ENCODE measurements around the gene PARP6. TPM values are rescaled to one million over a fixed set of nuclear protein-coding genes. Genes with fewer than 3 reads are reported as not detected.

The PARP6 gene
- total and polyA plus RNA-seq, 8 donors: 31.1 to 178 (median 44.0) TPM

GRCh38 chr15:72272997-72273352, 621 bp upstream of the PARP6 start:
- H3K27me3 ChIP-seq: no peaks in the 10 kb centered on the region
- H3K27ac ChIP-seq: peak overlapping the region; percentile 24 to 59 (median 46)
- WGBS, 2 donors: 41 to 48% methylated on average over 10 of the region's 10 CpGs
- no peaks in the 10 kb centered on the region for H3K9me3 ChIP-seq
- TF ChIP-seq CTCF (IDR thresholded peaks at IDR 0.05): peak in 1 of 4 donors; percentile 12
- no peak for FAIRE-seq
- peak overlapping the region; percentile 11 to 95 (median 75) for H3K4me3 ChIP-seq
- ATAC-seq: no peak
- H3K4me1 ChIP-seq: peaks cover 0 to 8% (median 5%) of the 10 kb centered on the region in 3 donors
- H3K36me3 ChIP-seq: no peaks in the 10 kb centered on the region
- intact Hi-C loops (cut with DNase I): no loop called here
- no peak for DNase-seq

DNA sequence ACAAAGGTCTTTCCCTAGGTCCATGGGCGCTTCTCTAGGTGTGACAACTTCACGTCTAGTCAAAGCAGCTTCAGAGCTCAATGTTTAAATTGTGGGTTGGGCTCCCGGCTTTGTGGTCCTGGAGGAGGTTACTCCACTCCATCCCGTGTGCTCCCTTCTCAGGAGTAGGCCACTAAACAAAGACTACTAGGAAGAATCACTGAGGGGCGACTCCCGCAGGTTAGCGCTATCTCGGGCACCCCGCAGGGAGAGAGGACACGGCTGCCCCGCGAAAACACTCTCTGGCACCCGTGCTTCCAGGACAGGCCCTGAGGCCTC, 500 bp downstream of the PARP6 start:
- H3K4me3 ChIP-seq: peak overlapping the region; percentile 56 to 95 (median 88)
- DNase-seq (peak in 1 of 6 donors; percentile 16), ATAC-seq (peak in 3 of 4 donors; percentile 1 to 3 (median 2)), FAIRE-seq (no peak)
- TF ChIP-seq CTCF (IDR thresholded peaks at IDR 0.05): no peak
- peaks cover 0 to 7% (median 0%) of the 10 kb centered on the region in 3 donors for H3K36me3 ChIP-seq
- H3K9me3 ChIP-seq: no peaks in the 10 kb centered on the region
- H3K27ac ChIP-seq: peak overlapping the region; percentile 65 to 76 (median 74)
- peaks cover 0 to 8% (median 5%) of the 10 kb centered on the region in 3 donors for H3K4me1 ChIP-seq
- 2 to 3% methylated on average over 13 of the region's 13 CpGs for WGBS, 2 donors
- intact Hi-C loops (cut with DNase I): no loop called here
- no peaks in the 10 kb centered on the region for H3K27me3 ChIP-seq

GRCh38 chr15:72271221-72271620, 1.1 kb downstream of the PARP6 start:
- intact Hi-C loops (cut with DNase I): no loop called here
- TF ChIP-seq CTCF (IDR thresholded peaks at IDR 0.05): no peak
- WGBS, 2 donors: 71 to 72% methylated on average over 4 of the region's 4 CpGs
- ATAC-seq: no peak
- DNase-seq: no peak
- no peaks in the 10 kb centered on the region for H3K9me3 ChIP-seq
- no peaks in the 10 kb centered on the region for H3K27me3 ChIP-seq
- no peak overlapping the region for H3K27ac ChIP-seq
- peak overlapping the region in 1 of 4 donors; percentile 94 for H3K4me3 ChIP-seq
- no peak for FAIRE-seq
- H3K36me3 ChIP-seq: peaks cover 0 to 13% (median 0%) of the 10 kb centered on the region in 3 donors
- H3K4me1 ChIP-seq: peaks cover 0 to 8% (median 5%) of the 10 kb centered on the region in 3 donors

DNA sequence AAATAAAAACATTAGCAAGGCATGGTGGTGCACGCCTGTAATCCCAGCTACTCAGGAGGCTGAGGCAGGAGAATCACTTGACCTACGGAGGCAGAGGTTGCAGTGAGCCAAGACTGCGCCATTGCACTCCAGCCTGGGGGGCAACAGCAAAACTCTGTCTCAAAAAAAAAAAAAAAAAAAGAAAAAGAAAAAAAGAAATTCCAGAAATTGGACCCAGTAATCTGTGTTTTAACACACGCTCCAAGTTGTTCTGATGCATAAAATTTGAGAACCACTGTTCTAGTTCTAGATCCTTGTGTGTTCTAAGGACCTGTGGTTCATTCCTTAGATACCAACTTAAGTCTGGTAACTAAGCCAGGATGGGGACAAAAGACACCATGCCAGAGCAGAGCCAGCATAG, 2.6 kb downstream of the PARP6 start:
- WGBS, 2 donors: 89 to 96% methylated on average over 4 of the region's 4 CpGs
- ATAC-seq (no peak), FAIRE-seq (no peak), DNase-seq (no peak)
- H3K4me3 ChIP-seq: no peak overlapping the region
- H3K27ac ChIP-seq: no peak overlapping the region
- H3K9me3 ChIP-seq: no peaks in the 10 kb centered on the region
- peaks cover 0 to 8% (median 5%) of the 10 kb centered on the region in 3 donors for H3K4me1 ChIP-seq
- intact Hi-C loops (cut with DNase I): no loop called here
- TF ChIP-seq CTCF (IDR thresholded peaks at IDR 0.05): no peak
- H3K27me3 ChIP-seq: no peaks in the 10 kb centered on the region
- H3K36me3 ChIP-seq: peaks cover 0 to 28% (median 11%) of the 10 kb centered on the region in 3 donors

DNA sequence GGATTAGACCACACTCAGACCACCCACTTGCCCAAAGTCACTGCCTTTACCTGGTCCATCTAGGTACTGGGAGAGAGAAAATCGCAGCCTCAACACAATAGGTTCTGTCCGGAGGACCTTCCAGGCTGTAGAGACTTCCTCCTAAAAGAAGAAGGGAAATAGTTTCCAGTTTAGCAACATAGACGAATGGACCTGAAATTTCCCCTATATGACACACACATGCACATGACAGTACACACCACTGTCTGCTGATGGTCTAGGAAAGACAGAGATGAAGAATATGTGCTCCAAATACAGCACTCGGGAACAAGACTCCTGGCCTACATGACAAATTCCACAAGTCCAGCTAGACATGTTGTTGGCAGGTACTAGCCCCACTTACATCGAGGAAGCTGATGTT, 7.3 kb downstream of the PARP6 start:
- no peak for FAIRE-seq

More for the DNA sequence above, 7.3 kb downstream of the PARP6 start:
- Histone ChIP-seq H3K9me3 (no peaks in the 10 kb centered on the region), H3K4me1 (no peaks in the 10 kb centered on the region), H3K36me3 (peaks cover 5 to 64% (median 36%) of the 10 kb centered on the region in 3 donors), H3K27me3 (no peaks in the 10 kb centered on the region), H3K27ac (no peak overlapping the region), H3K4me3 (no peak overlapping the region)
- intact Hi-C loops (cut with DNase I): no loop called here
- 82 to 86% methylated on average over 5 of the region's 5 CpGs for WGBS, 2 donors
- TF ChIP-seq CTCF (IDR thresholded peaks at IDR 0.05): no peak
- ATAC-seq (no peak), DNase-seq (no peak)

All from pancreas (tissue), 10 donors.